Measurements from ENCODE around the gene PSMB11.

PSMB11 gene

DNA sequence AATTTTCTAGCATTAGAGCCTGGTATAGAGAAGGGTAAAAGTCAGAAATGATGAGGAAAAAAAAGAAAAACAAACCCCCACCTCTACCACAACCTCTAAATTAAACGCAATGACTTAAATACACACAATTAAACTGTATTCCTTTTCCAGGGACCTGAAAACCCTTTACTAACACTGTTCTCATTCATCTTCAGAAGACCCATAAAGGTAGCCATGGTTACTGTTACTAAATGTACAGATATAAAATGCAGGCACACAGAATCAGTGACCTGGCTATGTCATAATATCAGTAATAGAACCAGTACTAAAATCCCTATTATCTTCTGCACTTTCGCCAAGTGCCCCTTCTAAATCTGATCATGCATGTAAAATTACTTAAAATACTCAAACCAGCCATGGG lies 51.5 kb downstream of the PSMB11 start:
- TF ChIP-seq, protein P1, sequence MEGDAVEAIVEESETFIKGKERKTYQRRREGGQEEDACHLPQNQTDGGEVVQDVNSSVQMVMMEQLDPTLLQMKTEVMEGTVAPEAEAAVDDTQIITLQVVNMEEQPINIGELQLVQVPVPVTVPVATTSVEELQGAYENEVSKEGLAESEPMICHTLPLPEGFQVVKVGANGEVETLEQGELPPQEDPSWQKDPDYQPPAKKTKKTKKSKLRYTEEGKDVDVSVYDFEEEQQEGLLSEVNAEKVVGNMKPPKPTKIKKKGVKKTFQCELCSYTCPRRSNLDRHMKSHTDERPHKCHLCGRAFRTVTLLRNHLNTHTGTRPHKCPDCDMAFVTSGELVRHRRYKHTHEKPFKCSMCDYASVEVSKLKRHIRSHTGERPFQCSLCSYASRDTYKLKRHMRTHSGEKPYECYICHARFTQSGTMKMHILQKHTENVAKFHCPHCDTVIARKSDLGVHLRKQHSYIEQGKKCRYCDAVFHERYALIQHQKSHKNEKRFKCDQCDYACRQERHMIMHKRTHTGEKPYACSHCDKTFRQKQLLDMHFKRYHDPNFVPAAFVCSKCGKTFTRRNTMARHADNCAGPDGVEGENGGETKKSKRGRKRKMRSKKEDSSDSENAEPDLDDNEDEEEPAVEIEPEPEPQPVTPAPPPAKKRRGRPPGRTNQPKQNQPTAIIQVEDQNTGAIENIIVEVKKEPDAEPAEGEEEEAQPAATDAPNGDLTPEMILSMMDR (IDR thresholded peaks at IDR 0.05; ENCODE audit: extremely low read depth, missing control alignments) = no peak
- no peak for DNase-seq (ENCODE audit: low spot score)
